Brain microvascular endothelial cell (primary cell): ENCODE results near the gene BUD23.

Experiments used
- DNase-seq: peaks from one replicate; pipeline ENCODE4 v3.0.0-alpha.2; 2020
- H3K27ac ChIP-seq: fragments of 250-450 bp; sonication (Bioruptor Pico); 2 replicates; pipeline ENCODE4 v1.5.1; 2020; ENCODE audit warnings: mild to moderate bottlenecking, moderate library complexity
- H3K27me3 ChIP-seq: fragments of 250-450 bp; sonication (Bioruptor Pico); replicated peaks from 2 replicates; pipeline ENCODE4 v1.5.1; 2020; ENCODE audit warnings: mild to moderate bottlenecking
- H3K36me3 ChIP-seq: fragments of 250-450 bp; sonication (Bioruptor Pico); replicated peaks from 2 replicates; pipeline ENCODE4 v1.5.1; 2020; ENCODE audit warnings: mild to moderate bottlenecking
- H3K4me3 ChIP-seq: 2 replicates; pipeline ENCODE4 v1.5.1; 2011; ENCODE audit warnings: low read depth, mild to moderate bottlenecking, control low read depth, low read length, moderate library complexity
- CTCF ChIP-seq: IDR thresholded peaks from 2 replicates; pipeline ENCODE4 v1.5.1; 2011; ENCODE audit warnings: low read depth, mild to moderate bottlenecking, moderate library complexity, low read length, control low read depth, inconsistent platforms; ENCODE audit errors: missing control alignments
- in situ Hi-C: cut with HindIII; loops from 2 replicates; pipeline ENCODE4 v1.10.0; 2017; ENCODE audit warnings: low sequenced_read_pairs, low pct_ligation_motif_present

The BUD23 gene

GRCh38 chr7:73701357-73701995, 18.1 kb downstream of the BUD23 start:
- Histone ChIP-seq H3K27ac (peak overlapping the region; percentile 40), H3K36me3 (peaks cover 82% of the 10 kb centered on the region), H3K4me3 (no peak overlapping the region), H3K27me3 (no peaks in the 10 kb centered on the region)
- DNase-seq = peak; percentile 70
- TF ChIP-seq CTCF = peak; percentile 79
- in situ Hi-C loops = no loop called here

GRCh38 chr7:73702226-73702625, 18.8 kb downstream of the BUD23 start:
- in situ Hi-C loops = no loop called here
- no peaks in the 10 kb centered on the region for H3K27me3 ChIP-seq

GRCh38 chr7:73702665-73703064, 19.3 kb downstream of the BUD23 start:
- in situ Hi-C loops = no loop called here
- DNase-seq = no peak
- TF ChIP-seq CTCF = no peak
- H3K27me3 ChIP-seq = no peaks in the 10 kb centered on the region
- no peak overlapping the region for H3K4me3 ChIP-seq
- H3K27ac ChIP-seq = no peak overlapping the region
- H3K36me3 ChIP-seq = peaks cover 89% of the 10 kb centered on the region

More at GRCh38 chr7:73702226-73702625, 18.8 kb downstream of the BUD23 start:
- Histone ChIP-seq H3K4me3 (no peak overlapping the region), H3K36me3 (peaks cover 87% of the 10 kb centered on the region), H3K27ac (peak overlapping the region; percentile 40)
- TF ChIP-seq CTCF = no peak
- DNase-seq = no peak

GRCh38 chr7:73703225-73703624, 19.8 kb downstream of the BUD23 start:
- H3K4me3 ChIP-seq = no peak overlapping the region
- H3K27ac ChIP-seq = no peak overlapping the region
- peaks cover 90% of the 10 kb centered on the region for H3K36me3 ChIP-seq
- no peaks in the 10 kb centered on the region for H3K27me3 ChIP-seq
- TF ChIP-seq CTCF = no peak
- DNase-seq = no peak
- in situ Hi-C loops = no loop called here

- DNase-seq = peak; percentile 60
- Histone ChIP-seq H3K27ac (peak overlapping the region; percentile 75), H3K4me3 (no peak overlapping the region), H3K27me3 (no peaks in the 10 kb centered on the region), H3K36me3 (peaks cover 90% of the 10 kb centered on the region)
- no peak for TF ChIP-seq CTCF
- in situ Hi-C loops = no loop called here
Observed at GRCh38 chr7:73703757-73704639, 20.6 kb downstream of the BUD23 start.
